SK-N-MC (cell line): ENCODE measurements around the gene IGFBP1.
"Not testable (repeated sequence)": the region's sequence is repeated elsewhere in the genome, so short reads cannot be mapped to it uniquely, and the experiment has no call there.

Experiments
- EZH2 ChIP-seq: fragments of 200-600 bp; sonication (generic); IDR thresholded peaks from one replicate; pipeline ENCODE4 v1.6.1; 2017; ENCODE audit warnings: antibody characterized with exemption
- POLR2AphosphoS5 ChIP-seq: IDR thresholded peaks from 2 replicates; pipeline ENCODE4 v1.6.1; 2012; ENCODE audit warnings: mild to moderate bottlenecking, low read depth, low read length, borderline replicate concordance

DNA sequence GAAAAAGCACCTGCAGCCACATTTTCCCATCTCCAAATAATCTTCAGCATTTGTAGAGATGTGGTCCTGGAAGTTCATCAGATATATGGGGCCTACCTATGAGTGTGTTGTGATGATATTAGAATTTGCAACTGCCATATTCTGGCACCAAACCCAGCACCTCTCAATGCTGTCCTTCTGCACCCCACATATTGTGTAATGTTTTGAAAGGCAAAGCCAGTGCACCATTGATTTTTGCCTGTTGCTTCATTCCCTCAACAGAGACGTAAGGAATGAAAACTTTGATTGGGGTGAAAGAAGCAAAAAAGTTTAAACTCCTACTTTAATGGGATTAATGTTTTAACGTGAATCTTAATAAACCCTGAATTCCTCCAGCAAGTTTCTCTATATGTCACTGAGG is 49.4 kb upstream of the IGFBP1 start:
- not testable (repeated sequence) for TF ChIP-seq POLR2AphosphoS5, EZH2
